HepG2 (cell line): ENCODE results near the gene IGFN1. TPM values are rescaled to one million over a fixed set of nuclear protein-coding genes. Genes with fewer than 3 reads are reported as not detected.

ENCODE experiments used
- ADNP ChIP-seq: sonication (generic); formaldehyde crosslinking; IDR thresholded peaks from 2 replicates; pipeline ENCODE4 v1.4.0; 2020; ENCODE audit warnings: missing genetic modification reagents
- ATF3 ChIP-seq: sonication (generic); formaldehyde crosslinking; IDR thresholded peaks from 2 replicates; pipeline ENCODE4 v1.4.0; 2020; ENCODE audit warnings: missing genetic modification reagents
- ATF4 ChIP-seq, 2 experiments: fragments of 450-650 bp in 1 of 2; sonication (generic) in 1 of 2; formaldehyde crosslinking; IDR thresholded peaks; 2 replicates each; pipeline versions ENCODE4 v1.5.0 to v1.8.0; 2020 to 2022; ENCODE audit warnings: mild to moderate bottlenecking in 1 of 2, missing genetic modification reagents in 1 of 2
- HOXD1 ChIP-seq: sonication (generic); formaldehyde crosslinking; IDR thresholded peaks from 2 replicates; pipeline ENCODE4 v1.5.0; 2020; ENCODE audit warnings: missing genetic modification reagents
- IRX3 ChIP-seq: sonication (generic); formaldehyde crosslinking; IDR thresholded peaks from 2 replicates; pipeline ENCODE4 v1.8.1; 2023; ENCODE audit warnings: mild to moderate bottlenecking, low read depth, missing genetic modification reagents, borderline replicate concordance
- JDP2 ChIP-seq: sonication (generic); formaldehyde crosslinking; IDR thresholded peaks from 2 replicates; pipeline ENCODE4 v1.8.1; 2022; ENCODE audit warnings: missing genetic modification reagents, borderline replicate concordance
- KLF9 ChIP-seq: IDR thresholded peaks from 2 replicates; pipeline ENCODE4 v1.6.1; 2016; ENCODE audit warnings: low read depth
- PLSCR1 ChIP-seq: sonication (generic); formaldehyde crosslinking; IDR thresholded peaks from 2 replicates; pipeline ENCODE4 v1.5.0; 2020; ENCODE audit warnings: missing genetic modification reagents, mild to moderate bottlenecking, borderline replicate concordance
- XRCC5 ChIP-seq: fragments of 200-400 bp; formaldehyde crosslinking; optimal IDR thresholded peaks from 2 replicates; pipeline ENCODE3; 2017; ENCODE audit warnings: mild to moderate bottlenecking, low read length
- ZC3H4 ChIP-seq: sonication (generic); formaldehyde crosslinking; IDR thresholded peaks from 2 replicates; pipeline ENCODE4 v1.4.0; 2020; ENCODE audit warnings: missing genetic modification reagents, borderline replicate concordance
- ZNF296 ChIP-seq: sonication (generic); formaldehyde crosslinking; conservative IDR thresholded peaks from 2 replicates; pipeline ENCODE4 v1.5.0; 2020; ENCODE audit warnings: mild to moderate bottlenecking, missing genetic modification reagents
- ZNF318 ChIP-seq: sonication (generic); formaldehyde crosslinking; IDR thresholded peaks from 2 replicates; pipeline ENCODE4 v1.4.0; 2020; ENCODE audit warnings: mild to moderate bottlenecking, missing genetic modification reagents
- ZNF33B ChIP-seq: sonication (generic); formaldehyde crosslinking; IDR thresholded peaks from 2 replicates; pipeline ENCODE4 v1.5.1; 2020; ENCODE audit warnings: mild to moderate bottlenecking, missing genetic modification reagents
- ZNF446 ChIP-seq: sonication (generic); formaldehyde crosslinking; IDR thresholded peaks from 2 replicates; pipeline ENCODE4 v1.5.0; 2020; ENCODE audit warnings: mild to moderate bottlenecking, missing genetic modification reagents
- polyA plus RNA-seq, 8 experiments: library from polyadenylated mRNA; depleted of rRNA in 3 of 8; stranded (reverse) in 7 of 8; unstranded in 1 of 8; fragments of >200 nt; fragmentation: Illumina TruSeq in 4 of 8; extraction: Trizol in 4 of 8; gene quantifications; 2 replicates each; pipeline versions ENCODE4 v1.2.1 to v1.2.3, GENCODE V29; 2011 to 2016; ENCODE audit warnings: low read depth in 4 of 8, missing spikeins in 1 of 8, mixed read lengths in 1 of 8; ENCODE audit not compliant: insufficient read depth in 1 of 8
- total RNA-seq, 5 experiments: library from RNA; depleted of rRNA; stranded (reverse); fragments of >200 nt; fragmentation: Illumina TruSeq; extraction: Trizol; gene quantifications; 2 replicates each; pipeline ENCODE4 v1.2.3, GENCODE V29; 2016; ENCODE audit warnings: low read depth in 1 of 5

IGFN1 gene
- total and polyA plus RNA-seq, 2 of the 13 experiments (the other 11 are each of a cell fraction or from before 2014, with no cell fraction given): 0.04 to 0.05 TPM

GRCh38 chr1:201154389-201155165 is 36.0 kb upstream of the IGFN1 start, which contains the start of gene TMEM9 (continued):
- TF ChIP-seq HOXD1 (CRISPR knock-in tag) (no peak), ZNF318 (CRISPR knock-in tag) (no peak), ZNF33B (CRISPR knock-in tag) (0 out of 2 replicates have a peak, but pooled peaks have one; percentile 61), PLSCR1 (CRISPR knock-in tag) (no peak), ATF4 (CRISPR knock-in tag; IDR thresholded peaks at IDR 0.05) (no peak; a peak in 1 of 4 replicates), XRCC5 (peak; percentile 37), KLF9 (no peak), ZNF446 (no peak), ZNF296 (CRISPR knock-in tag) (no peak), JDP2 (CRISPR knock-in tag) (no peak), IRX3 (CRISPR knock-in tag) (no peak), ZC3H4 (CRISPR knock-in tag) (0 out of 2 replicates have a peak, but pooled peaks have one; percentile 80), ADNP (CRISPR knock-in tag) (no peak), ATF3 (CRISPR knock-in tag) (no peak)
